Stomach smooth muscle (tissue), 2 donors: ENCODE results near the gene MAGIX.
A peak's percentile ranks its signal among the peaks of the same experiment; 100 is the strongest.
"Not testable (repeated sequence)": the region's sequence is repeated elsewhere in the genome, so short reads cannot be mapped to it uniquely, and the experiment has no call there.

ENCODE experiments used
- H3K27ac ChIP-seq: one replicate; pipeline ENCODE4 v1.7.0; 2013; ENCODE audit warnings: mild to moderate bottlenecking, low read length, inconsistent platforms
- H3K27me3 ChIP-seq, 2 donors: one replicate each; pipeline ENCODE4 v1.7.0; 2013; ENCODE audit warnings: low read length in 2 of 2; ENCODE audit not compliant: insufficient read depth in 2 of 2, control insufficient read depth in 1 of 2
- H3K36me3 ChIP-seq, 2 donors: one replicate each; pipeline ENCODE4 v1.7.0; 2013; ENCODE audit warnings: low read length in 2 of 2; ENCODE audit not compliant: control insufficient read depth in 2 of 2, insufficient read depth in 2 of 2
- H3K4me1 ChIP-seq: one replicate; pipeline ENCODE4 v1.7.0; 2013; ENCODE audit warnings: low read length; ENCODE audit not compliant: control insufficient read depth, insufficient read depth
- H3K4me3 ChIP-seq, 2 donors: one replicate each; pipeline ENCODE4 v1.7.0; 2013; ENCODE audit warnings: low read length in 2 of 2
- H3K9ac ChIP-seq, 2 donors: one replicate each; pipeline ENCODE4 v1.7.0; 2013; ENCODE audit warnings: low read length in 2 of 2, mild to moderate bottlenecking in 1 of 2
- H3K9me3 ChIP-seq, 2 donors: one replicate each; pipeline ENCODE4 v1.7.0; 2013; ENCODE audit warnings: low read length in 2 of 2; ENCODE audit not compliant: control insufficient read depth in 2 of 2
- donor health status: healthy.
- donor health status: Pancreatic carcinoma.

Gene MAGIX

DNA sequence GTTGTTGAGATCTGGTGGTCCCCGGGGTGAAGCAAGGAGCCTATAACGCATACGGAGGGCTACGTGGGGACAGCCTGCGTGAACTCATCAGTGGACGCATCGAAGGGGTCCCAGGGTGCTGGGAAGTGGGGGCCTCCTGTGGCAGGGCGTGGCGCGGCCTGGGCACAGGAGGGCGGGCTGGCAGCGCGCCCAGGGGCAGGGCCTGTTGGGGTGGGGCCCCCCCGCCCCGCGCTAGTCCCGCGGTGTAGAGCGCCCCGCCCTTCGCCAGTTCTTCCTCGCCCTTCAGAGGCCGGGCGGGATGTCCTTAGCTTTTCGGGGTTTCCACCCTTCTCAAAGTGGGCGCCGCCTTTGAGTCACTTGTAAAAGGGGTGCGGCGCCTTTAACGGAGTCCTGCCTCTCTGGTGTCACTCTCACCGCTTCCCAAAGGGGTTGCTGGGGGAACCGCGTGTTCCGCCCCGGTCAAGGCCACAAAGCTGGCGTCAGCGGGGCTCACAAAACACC, 9.8 kb downstream of the MAGIX start:
- H3K27me3 ChIP-seq, result peaks cover 0 to 3% of the 10 kb centered on the region in 2 donors
- H3K27ac ChIP-seq, result peak overlapping the region; percentile 82
- H3K9ac ChIP-seq, result peak overlapping the region; percentile 80 to 89
- peak overlapping the region; percentile 76 to 79 for H3K4me3 ChIP-seq
- H3K4me1 ChIP-seq, result peaks cover 18% of the 10 kb centered on the region
- H3K36me3 ChIP-seq, result peaks cover 11 to 12% of the 10 kb centered on the region in 2 donors
- no peaks in the 10 kb centered on the region for H3K9me3 ChIP-seq

DNA sequence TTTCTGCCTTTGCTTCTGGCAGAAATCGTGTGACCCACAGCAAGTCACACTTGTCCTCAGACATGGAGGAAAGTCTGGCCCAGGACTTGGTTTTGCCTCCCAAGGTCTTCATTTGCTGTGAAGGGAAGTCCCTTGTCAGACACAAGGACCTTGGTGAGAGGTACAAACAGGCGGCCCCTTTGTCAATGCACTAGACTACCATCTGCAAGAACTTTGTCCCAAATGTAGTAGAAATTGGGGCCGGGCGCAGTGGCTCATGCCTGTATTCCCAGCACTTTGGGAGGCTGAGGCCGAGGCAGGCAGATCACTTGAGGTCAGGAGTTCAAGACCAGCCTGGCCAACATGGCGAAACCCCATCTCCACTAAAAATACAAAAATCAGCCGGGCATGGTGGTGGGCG, 11.0 kb downstream of the MAGIX start:
- not testable (repeated sequence) for H3K27me3 ChIP-seq

DNA sequence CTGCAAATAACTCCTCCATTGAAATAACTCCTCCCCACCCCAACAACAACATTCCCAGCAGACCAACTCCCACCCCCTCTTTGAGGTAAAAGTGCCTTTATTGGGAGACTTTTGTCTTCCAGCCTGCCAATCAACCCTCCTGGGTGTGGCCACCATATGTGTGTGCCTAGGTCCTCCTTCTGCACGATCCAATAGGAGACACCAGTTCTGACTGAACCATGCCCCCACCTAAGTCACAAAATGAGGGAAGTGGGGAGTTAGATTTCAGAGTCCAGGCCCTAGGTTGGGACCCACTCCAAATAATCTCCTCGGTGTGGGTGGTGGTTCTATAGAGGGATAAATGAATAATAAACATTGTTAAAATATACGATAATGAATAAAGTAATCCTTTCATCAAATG, 12.2 kb downstream of the MAGIX start:
- Histone ChIP-seq H3K36me3 (peaks cover 11 to 14% of the 10 kb centered on the region in 2 donors), H3K9ac (no peak overlapping the region), H3K4me1 (peaks cover 15% of the 10 kb centered on the region), H3K27me3 (peaks cover 0 to 3% of the 10 kb centered on the region in 2 donors), H3K9me3 (no peaks in the 10 kb centered on the region), H3K4me3 (no peak overlapping the region), H3K27ac (no peak overlapping the region)

More for the DNA sequence above, 11.0 kb downstream of the MAGIX start:
- H3K27ac ChIP-seq, result peak overlapping the region; percentile 82
- peaks cover 11 to 12% of the 10 kb centered on the region in 2 donors for H3K36me3 ChIP-seq
- H3K9ac ChIP-seq, result peak overlapping the region in 1 of 2 donors; percentile 75
- peaks cover 17% of the 10 kb centered on the region for H3K4me1 ChIP-seq
- H3K9me3 ChIP-seq, result not testable (repeated sequence)
- peak overlapping the region in 1 of 2 donors; percentile 79 for H3K4me3 ChIP-seq

DNA sequence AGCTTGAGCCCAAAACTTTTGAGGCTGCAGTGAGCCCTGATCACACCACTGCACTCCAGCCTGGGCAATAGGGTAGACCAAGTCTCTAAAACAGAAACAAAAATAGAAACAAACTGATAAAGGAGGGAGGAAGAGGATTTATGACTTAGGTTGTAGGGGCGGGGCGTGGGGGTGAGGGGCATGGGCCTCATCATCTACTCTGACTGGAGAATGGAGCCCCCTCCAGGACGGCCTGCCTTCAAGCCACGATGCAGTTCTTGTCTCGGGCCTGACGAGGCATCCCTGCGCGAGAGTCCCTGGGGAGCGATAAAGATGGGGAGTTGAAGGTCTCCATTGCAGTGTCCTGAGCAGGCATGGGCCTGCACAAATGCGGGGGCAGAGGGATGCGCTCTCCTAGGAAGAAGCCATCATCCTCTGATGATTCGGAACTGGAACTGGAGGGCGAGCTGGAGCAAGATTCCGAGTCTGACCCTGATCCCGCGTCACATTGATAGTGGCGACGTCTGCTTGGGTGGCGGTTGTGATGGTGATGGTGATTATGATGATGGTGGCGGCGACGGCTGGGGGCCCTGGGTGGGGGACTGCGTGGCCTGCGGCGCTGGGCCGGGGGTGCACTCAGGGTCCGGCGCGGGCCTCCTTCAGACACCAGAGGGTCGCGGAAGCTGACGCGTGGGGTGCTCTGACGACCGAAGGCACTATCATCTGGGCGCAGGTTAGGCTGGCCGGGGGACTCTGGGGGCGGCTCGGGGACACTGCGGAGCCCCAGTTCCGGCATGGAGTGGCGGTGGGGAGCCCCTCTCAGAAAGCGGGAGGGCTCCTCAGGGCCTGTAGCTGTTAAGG, 13.1 kb downstream of the MAGIX start:
- Histone ChIP-seq H3K4me3 (no peak overlapping the region), H3K36me3 (peaks cover 11 to 14% of the 10 kb centered on the region in 2 donors), H3K27me3 (peaks cover 0 to 3% of the 10 kb centered on the region in 2 donors), H3K27ac (peak overlapping the region; percentile 55), H3K9ac (no peak overlapping the region), H3K9me3 (no peaks in the 10 kb centered on the region), H3K4me1 (peaks cover 14% of the 10 kb centered on the region)

DNA sequence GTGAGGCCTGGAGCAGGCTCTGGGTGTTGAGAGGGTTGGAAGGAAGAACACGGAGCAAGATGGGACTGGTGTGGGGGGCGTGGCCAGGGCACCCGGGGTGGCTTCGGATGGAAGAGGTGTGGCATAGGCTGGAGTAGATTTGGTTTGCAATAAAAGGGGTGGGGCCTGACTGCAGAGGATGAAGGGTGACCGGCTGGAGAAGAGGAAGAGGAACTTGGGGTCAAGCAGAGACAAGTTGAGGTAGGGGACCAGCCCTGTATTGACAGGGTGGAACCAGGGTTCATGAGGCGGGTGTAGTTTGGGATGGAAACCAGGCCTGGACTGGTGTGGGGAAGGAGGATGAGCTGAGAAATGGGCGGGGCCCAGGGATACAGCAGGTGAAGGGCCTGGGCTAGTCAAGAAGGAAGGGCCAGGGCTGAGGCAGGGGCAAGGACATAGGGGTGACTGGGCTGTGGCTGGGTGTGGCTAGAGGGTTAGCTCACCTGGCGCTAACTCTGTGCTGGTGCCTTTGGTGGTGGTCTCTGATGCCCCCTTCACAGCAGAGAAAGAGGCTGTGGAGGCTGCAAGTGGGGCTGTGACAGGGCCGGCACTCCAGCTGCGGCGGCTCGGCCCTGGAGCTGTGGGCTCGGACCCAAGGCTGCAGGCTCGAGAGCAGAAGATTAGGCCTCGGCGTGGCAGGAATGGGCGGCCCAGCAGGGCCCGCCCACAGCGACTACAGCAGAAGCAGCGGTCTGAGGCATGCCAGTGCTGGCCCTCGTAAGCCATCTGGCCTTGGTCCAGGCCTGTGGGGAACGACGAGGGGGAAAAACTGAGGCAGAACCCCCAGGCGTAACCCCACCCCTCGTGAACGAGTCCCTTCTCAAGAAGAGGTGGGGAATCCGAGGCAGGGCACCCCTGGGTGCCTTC, 14.1 kb downstream of the MAGIX start:
- H3K4me1 ChIP-seq, result peaks cover 14% of the 10 kb centered on the region
- H3K27ac ChIP-seq, result peak overlapping the region; percentile 55
- H3K27me3 ChIP-seq, result peaks cover 0 to 3% of the 10 kb centered on the region in 2 donors
- peaks cover 11 to 14% of the 10 kb centered on the region in 2 donors for H3K36me3 ChIP-seq
- no peaks in the 10 kb centered on the region for H3K9me3 ChIP-seq
- H3K4me3 ChIP-seq, result no peak overlapping the region
- peak overlapping the region in 1 of 2 donors; percentile 9 for H3K9ac ChIP-seq

DNA sequence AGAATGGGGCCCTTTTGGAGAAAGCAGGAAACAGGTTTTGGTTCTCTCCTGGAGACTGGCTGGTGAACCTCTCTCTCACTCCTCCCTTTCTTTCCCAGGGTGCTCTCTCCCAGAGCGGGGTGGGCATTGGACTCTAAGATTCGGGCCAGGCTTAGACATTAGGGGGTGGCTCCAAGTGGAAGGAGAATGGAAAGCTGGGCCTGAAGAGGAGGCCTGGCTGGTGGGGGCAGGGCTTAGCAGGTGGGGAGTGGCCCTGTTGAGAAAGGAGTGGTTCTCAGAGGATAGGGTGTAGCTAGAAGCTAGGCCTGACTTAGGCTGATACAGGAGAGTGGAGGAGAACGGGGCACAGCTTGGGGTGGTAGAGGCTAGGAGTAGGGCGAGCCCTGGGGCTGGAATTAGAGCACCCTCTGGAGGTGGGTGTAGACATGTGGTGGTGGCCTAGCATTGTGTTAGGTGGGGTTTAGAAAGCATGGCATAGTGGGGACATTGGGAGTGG, 14.8 kb downstream of the MAGIX start:
- Histone ChIP-seq H3K36me3 (peaks cover 11 to 17% of the 10 kb centered on the region in 2 donors), H3K9ac (peak overlapping the region in 1 of 2 donors; percentile 9), H3K4me3 (no peak overlapping the region), H3K27me3 (peaks cover 0 to 3% of the 10 kb centered on the region in 2 donors), H3K27ac (peak overlapping the region; percentile 55), H3K9me3 (no peaks in the 10 kb centered on the region), H3K4me1 (peaks cover 14% of the 10 kb centered on the region)

DNA sequence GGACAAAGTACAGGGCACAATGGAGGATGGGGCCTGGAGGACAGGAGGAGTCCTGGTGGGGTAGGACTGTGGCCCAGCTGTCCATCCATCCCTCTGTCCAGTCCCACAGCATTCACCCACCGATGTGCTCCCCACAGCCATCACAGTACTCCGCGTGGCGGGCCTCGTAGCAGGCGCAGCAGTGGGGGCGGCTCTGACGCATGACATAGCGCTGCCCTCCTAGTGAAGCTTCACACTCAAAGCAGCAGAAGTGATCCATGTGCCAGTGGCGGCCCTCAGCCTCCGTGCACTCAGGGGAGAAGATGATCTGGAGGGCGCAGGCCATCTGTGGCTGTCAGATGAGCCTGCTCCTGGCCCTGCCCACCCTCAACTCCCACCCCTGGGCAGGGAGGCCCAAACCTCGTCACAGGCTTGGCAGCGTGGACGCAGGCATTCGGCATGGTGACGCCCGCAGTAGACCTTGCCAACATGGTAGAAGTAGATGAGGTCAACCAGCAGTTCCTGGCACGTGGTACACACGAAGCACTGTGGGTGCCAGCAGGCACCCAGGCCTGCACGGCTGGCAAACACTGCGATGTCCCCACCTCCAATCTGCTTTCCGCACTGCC, 15.4 kb downstream of the MAGIX start:
- peaks cover 11 to 16% of the 10 kb centered on the region in 2 donors for H3K36me3 ChIP-seq

DNA sequence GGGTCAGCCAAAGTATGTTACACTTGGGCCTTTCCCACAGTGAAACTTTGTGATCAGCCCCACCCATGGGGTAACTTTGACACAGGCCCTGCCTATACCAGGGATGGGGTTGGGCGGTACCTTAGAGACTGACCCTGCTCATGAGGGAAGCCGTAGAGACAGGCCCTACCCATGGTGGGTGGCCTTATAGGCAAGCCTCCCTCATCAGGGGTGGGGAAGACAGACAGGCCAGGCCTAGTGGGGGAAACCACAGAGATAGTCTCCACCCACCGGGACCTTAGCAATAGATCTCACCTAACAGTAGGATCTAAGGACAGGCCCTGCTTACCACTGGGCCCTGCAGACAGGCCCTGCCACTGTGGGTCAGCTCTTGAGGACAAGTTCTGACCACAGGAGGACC, 16.0 kb downstream of the MAGIX start:
- Histone ChIP-seq H3K4me1 (peaks cover 9% of the 10 kb centered on the region), H3K36me3 (peaks cover 11 to 13% of the 10 kb centered on the region in 2 donors), H3K4me3 (no peak overlapping the region), H3K9ac (no peak overlapping the region), H3K9me3 (no peaks in the 10 kb centered on the region), H3K27ac (no peak overlapping the region), H3K27me3 (peaks cover 0 to under 1% of the 10 kb centered on the region in 2 donors)

More for the DNA sequence above, 15.4 kb downstream of the MAGIX start:
- Histone ChIP-seq H3K4me1 (peaks cover 11% of the 10 kb centered on the region), H3K9ac (no peak overlapping the region), H3K27me3 (peaks cover 0 to 3% of the 10 kb centered on the region in 2 donors), H3K27ac (no peak overlapping the region), H3K4me3 (no peak overlapping the region), H3K9me3 (no peaks in the 10 kb centered on the region)

DNA sequence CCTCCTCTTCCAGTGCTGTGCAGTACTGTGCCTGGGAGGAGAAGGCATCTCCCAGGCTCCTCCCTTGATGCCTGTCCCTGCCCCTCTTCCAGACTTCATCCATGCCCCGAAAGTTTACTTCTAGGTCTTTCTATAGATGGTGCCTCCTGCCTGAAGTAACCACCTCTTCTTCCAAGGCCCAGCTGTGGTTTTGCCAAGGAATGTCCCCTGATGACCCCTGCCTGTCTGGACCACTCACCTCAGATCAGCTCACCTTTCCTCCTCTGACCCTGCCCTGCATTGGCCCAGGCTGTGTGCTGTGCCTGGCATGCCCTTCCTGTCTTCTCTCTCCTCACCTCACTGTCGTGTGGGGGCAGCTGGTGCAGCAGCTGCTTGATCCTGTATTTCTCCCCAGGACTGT, 16.8 kb downstream of the MAGIX start:
- H3K4me1 ChIP-seq, result peaks cover 14% of the 10 kb centered on the region
- H3K27me3 ChIP-seq, result peaks cover 0 to 2% of the 10 kb centered on the region in 2 donors
- peaks cover 7 to 8% of the 10 kb centered on the region in 2 donors for H3K36me3 ChIP-seq
- no peak overlapping the region for H3K27ac ChIP-seq
- H3K4me3 ChIP-seq, result no peak overlapping the region
- H3K9me3 ChIP-seq, result no peaks in the 10 kb centered on the region
- no peak overlapping the region for H3K9ac ChIP-seq
